Stimulated activated naive CD8-positive, alpha-beta T cell treated with anti-CD3 and anti-CD28 coated beads, Interleukin-15, Interleukin-2, amounts not matched to agents 100 ng/mL and 50 ng/mL, for 24 hours (primary cell): ENCODE results near the gene RNU6-7.

Experiments used
- H3K27ac Mint-ChIP-seq: one replicate; pipeline ENCODE4 v1.8.0; 2021; ENCODE audit warnings: mild to moderate bottlenecking, mixed read lengths
- H3K27me3 Mint-ChIP-seq: one replicate; pipeline ENCODE4 v1.8.0; 2021; ENCODE audit warnings: mixed read lengths
- H3K36me3 Mint-ChIP-seq: one replicate; pipeline ENCODE4 v1.8.0; 2021; ENCODE audit warnings: low read depth, mixed read lengths
- H3K4me1 Mint-ChIP-seq: one replicate; pipeline ENCODE4 v1.8.0; 2021; ENCODE audit warnings: low read depth, mixed read lengths
- H3K4me3 Mint-ChIP-seq: one replicate; pipeline ENCODE4 v1.8.0; 2021; ENCODE audit warnings: mild to moderate bottlenecking, mixed read lengths
- H3K9me3 Mint-ChIP-seq: one replicate; pipeline ENCODE4 v1.8.0; 2021; ENCODE audit warnings: mixed read lengths

The RNU6-7 gene

DNA sequence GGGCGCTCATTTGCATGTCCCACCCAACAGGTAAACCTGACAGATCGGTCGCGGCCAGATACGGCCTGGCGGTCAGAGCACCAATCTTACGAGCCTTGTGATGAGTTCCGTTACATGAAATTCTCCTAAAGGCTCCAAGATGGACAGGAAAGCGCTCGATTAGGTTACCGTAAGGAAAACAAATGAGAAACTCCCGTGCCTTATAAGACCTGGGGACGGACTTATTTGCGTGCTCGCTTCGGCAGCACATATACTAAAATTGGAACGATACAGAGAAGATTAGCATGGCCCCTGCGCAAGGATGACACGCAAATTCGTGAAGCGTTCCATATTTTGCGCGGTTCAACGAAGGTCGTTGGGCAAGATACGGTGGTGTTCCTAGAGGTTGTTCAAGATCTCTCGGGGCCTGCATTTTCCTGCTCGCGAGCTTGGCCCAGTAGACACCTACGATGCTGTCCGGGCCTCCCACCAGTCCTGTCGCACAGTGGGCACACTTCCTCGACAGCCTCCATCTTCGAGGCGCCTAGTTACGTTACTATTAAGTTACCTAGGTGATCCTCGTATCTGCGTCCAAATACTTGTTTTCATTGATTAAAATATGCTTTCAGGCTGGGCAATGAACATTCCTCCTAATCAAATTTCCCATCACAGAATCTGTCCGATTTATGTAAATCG lies at the start of gene RNU6-7:
Gene RNU6-7 (plus strand): TSS at position 230 of the 675 bp plus-strand sequence.
- peak within 1 kb of the TSS; percentile 99 for H3K27ac Mint-ChIP-seq
- H3K9me3 Mint-ChIP-seq = no peaks in the 10 kb centered on the region
- H3K4me3 Mint-ChIP-seq = peak within 1 kb of the TSS; percentile 88
- H3K4me1 Mint-ChIP-seq = peaks cover 66% of the 10 kb centered on the region
- H3K27me3 Mint-ChIP-seq = peaks cover 4% of the 10 kb centered on the region
- no peaks in the 10 kb centered on the region for H3K36me3 Mint-ChIP-seq

DNA sequence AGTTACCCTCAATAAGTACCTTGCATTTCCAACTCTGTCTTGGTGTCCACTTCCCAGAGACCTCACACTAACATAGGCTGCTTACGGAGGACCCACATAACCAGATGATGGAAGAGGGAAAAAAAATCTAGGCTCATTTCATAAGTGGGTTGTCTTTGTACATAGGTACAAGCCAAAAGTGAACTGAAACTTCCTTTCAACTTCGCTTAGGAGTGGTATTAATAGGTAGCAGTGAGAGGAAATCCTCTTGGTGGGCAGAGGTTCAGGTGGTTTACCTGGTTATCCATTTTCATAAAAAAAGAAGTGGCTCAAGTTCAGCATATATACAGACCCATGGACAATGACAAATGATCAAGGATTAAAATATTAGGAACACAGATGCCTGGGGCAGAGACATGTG lies 35.8 kb upstream of the RNU6-7 start:
- Mint-ChIP-seq H3K4me1 (no peaks in the 10 kb centered on the region), H3K4me3 (no peak overlapping the region), H3K9me3 (peaks cover 9% of the 10 kb centered on the region), H3K36me3 (no peaks in the 10 kb centered on the region), H3K27ac (no peak overlapping the region), H3K27me3 (no peaks in the 10 kb centered on the region)

DNA sequence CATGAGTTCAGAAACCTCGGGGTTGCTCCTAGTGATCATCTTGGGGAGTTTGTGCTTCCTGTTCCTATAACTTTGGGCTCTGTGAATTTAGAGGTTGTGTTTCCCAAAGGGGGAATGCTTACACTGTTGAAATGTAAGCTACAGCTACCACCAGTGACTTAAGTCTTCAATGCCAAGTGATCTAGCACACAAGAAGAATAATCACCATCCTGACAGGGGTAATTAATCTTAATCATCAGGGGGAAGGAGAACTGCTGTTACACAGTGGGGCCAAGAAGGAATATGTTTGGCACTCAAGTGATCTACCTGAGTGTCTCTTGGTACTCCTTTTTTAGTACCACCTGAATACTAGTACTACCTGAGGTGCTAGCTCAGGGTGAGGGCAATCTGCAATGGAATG lies 34.9 kb upstream of the RNU6-7 start:
- H3K27ac Mint-ChIP-seq = no peak overlapping the region
- no peaks in the 10 kb centered on the region for H3K27me3 Mint-ChIP-seq
- H3K36me3 Mint-ChIP-seq = no peaks in the 10 kb centered on the region
- H3K4me3 Mint-ChIP-seq = no peak overlapping the region
- peaks cover 6% of the 10 kb centered on the region for H3K9me3 Mint-ChIP-seq
- no peaks in the 10 kb centered on the region for H3K4me1 Mint-ChIP-seq

DNA sequence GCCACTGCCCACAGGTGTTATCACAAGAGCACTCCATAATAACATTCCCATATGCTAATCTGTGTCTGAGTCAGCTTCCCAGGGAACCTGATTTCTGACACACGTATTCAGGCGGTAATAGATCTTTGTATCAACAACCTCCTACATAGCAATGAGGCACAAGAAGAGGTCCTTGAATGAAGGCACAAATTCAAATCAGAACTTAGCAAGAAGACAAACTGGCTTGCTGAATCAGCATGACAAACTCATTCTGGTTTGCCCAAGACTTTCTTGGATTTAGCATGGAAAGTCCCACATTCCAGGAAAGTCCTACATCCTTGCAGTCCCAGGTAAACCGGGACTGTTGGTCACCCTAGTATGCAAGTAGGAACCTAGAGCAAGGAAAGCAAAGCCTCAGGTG lies 33.9 kb upstream of the RNU6-7 start:
- H3K27ac Mint-ChIP-seq = no peak overlapping the region
- H3K4me1 Mint-ChIP-seq = no peaks in the 10 kb centered on the region
- H3K9me3 Mint-ChIP-seq = no peaks in the 10 kb centered on the region
- H3K27me3 Mint-ChIP-seq = no peaks in the 10 kb centered on the region
- no peak overlapping the region for H3K4me3 Mint-ChIP-seq
- no peaks in the 10 kb centered on the region for H3K36me3 Mint-ChIP-seq

DNA sequence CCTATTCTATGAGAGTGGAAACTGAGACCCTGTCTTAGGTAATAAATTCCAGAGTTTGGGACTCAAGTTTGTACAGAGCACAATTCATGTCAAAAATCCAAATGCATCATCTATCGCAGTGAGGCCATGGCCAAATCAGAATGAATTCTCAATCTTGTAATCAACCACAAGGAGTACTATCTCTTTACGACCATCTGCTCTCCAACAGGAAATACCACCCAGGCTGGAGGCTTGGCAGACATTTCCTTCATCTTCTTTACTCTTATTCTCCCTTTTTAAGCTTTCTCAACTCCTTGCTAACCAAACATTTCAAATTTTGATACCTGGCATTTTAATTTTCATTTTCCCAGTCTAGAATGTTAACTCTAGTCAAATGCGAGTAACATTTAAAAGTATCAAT lies 32.7 kb upstream of the RNU6-7 start:
- no peaks in the 10 kb centered on the region for H3K4me1 Mint-ChIP-seq
- H3K36me3 Mint-ChIP-seq = no peaks in the 10 kb centered on the region

DNA sequence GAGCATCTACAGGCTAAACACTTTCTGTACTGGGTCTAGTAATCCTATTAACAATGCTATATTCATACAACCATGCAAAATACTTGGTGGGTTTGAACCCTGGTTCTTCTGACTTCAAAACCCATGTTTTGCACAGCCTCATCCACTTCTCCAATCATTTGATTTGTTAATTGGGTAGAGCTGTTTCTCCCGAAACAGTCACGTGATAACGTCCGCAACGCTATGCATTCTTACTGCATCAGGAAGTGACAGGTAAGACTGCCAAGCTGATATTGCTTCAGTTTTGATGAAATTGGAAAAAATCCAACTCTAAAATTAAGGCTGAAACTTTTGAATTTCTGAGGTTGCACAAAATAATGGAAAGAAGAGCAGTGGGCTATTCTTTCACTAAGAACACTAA lies 30.4 kb upstream of the RNU6-7 start:
- Mint-ChIP-seq H3K36me3 (no peaks in the 10 kb centered on the region), H3K4me1 (no peaks in the 10 kb centered on the region), H3K27me3 (no peaks in the 10 kb centered on the region), H3K27ac (no peak overlapping the region), H3K4me3 (no peak overlapping the region), H3K9me3 (no peaks in the 10 kb centered on the region)

More for the DNA sequence above, 32.7 kb upstream of the RNU6-7 start:
- H3K27me3 Mint-ChIP-seq = no peaks in the 10 kb centered on the region
- no peaks in the 10 kb centered on the region for H3K9me3 Mint-ChIP-seq
- no peak overlapping the region for H3K27ac Mint-ChIP-seq
- no peak overlapping the region for H3K4me3 Mint-ChIP-seq

DNA sequence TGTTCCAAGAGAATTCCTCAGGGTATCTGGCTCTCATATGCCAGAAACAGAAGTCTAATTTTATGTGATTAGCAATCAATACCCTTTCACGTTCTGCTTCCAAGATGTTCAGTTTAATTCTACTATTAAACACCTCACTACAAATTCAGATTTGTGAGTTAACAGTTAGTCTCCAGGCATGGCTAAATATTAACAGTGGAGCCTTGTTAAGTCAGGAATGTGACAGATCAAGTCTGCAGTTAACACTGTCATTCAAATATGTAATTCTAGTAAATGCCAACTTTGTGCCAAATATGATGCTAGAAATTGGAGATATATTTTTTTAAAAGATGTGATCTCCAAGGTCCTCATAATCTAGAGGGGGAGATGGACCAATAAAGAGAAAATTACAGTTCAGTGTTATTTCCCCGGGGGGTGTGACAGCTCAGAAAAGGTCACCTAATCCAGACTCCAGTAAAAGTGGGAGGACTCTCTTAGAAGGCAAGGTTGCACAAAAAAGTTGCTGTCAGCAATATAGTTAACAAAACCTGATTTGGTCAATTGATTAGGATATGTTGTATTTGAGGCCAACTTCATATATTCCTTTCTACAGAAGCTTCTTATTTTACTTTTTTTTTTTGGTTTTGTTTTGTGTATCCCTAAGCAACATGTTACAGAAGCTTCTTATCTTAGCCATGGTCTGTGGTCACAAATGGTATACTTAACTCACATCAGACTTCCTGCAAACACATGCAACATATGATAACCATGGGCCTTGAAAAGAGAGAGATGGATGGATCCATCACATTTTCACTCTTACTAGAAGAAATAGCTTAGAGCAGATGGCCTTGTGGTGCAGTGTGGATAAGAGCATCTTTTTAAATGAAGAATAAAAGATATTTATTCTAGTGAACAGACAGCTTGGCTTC lies 18.4 kb upstream of the RNU6-7 start:
- Mint-ChIP-seq H3K4me3 (no peak overlapping the region), H3K9me3 (peaks cover 15% of the 10 kb centered on the region), H3K27me3 (peaks cover 13% of the 10 kb centered on the region), H3K36me3 (no peaks in the 10 kb centered on the region), H3K4me1 (peaks cover 6% of the 10 kb centered on the region), H3K27ac (no peak overlapping the region)

DNA sequence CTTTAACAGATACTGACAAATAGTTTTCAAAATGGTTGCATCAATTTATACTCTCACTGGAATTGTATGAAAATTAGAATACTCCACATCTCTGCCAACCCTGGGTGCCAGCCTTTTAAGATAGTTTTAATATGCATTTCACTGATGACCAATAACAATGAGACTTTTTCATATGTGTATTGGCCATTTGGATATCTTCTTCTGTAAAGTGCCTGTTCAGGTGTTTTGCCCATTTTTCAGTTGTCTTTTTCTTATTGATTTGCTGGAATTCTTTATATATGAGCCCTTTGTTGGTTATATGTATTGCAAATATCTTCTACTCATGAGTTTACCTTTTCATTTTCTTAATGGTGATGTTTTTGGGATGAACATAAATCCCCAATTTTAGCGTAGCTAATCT lies 16.7 kb upstream of the RNU6-7 start:
- no peaks in the 10 kb centered on the region for H3K36me3 Mint-ChIP-seq
- H3K4me1 Mint-ChIP-seq = peaks cover 6% of the 10 kb centered on the region
- H3K4me3 Mint-ChIP-seq = no peak overlapping the region
- H3K27me3 Mint-ChIP-seq = peaks cover 10% of the 10 kb centered on the region
- H3K27ac Mint-ChIP-seq = no peak overlapping the region
- H3K9me3 Mint-ChIP-seq = peaks cover 12% of the 10 kb centered on the region

DNA sequence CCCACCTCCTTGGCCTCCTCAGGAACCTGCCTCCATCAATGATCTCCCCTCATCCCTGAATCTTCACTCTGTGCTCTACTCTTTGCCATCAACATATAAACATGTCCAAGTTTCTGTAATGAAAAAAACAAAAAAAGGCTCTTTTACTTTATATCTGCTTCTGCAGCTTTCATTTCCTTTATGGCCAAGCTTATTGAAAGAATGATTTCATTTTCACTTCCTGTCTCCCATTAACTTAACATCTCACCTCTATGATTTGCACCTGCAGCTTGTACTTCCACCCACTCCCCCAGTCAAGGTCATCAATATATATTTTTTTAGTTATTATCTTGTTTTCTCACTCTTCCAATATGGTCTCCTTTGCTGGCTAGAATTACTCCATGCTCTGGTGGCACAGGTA lies 15.6 kb upstream of the RNU6-7 start:
- peaks cover 12% of the 10 kb centered on the region for H3K9me3 Mint-ChIP-seq
- H3K27me3 Mint-ChIP-seq = peaks cover 10% of the 10 kb centered on the region
- peaks cover 6% of the 10 kb centered on the region for H3K4me1 Mint-ChIP-seq
- H3K27ac Mint-ChIP-seq = no peak overlapping the region
- H3K36me3 Mint-ChIP-seq = no peaks in the 10 kb centered on the region
- no peak overlapping the region for H3K4me3 Mint-ChIP-seq

DNA sequence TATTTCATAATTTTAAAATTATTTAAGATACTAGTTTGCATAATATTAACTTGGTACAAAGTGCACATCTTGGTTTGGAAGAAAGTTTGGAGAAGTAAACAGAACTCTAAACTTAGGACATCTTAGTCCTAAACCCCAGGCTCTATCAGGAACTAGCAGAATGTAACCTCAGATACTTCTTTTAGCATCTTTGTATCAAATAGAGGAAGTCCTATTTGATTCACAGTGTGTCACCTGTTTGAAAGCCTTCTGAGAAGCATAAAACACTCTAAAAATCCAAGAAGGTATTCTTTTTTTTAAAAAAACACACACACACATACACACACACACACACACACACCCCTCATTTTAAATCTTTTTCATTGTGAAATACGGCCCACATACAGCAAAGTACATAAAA lies 12.0 kb upstream of the RNU6-7 start:
- Mint-ChIP-seq H3K4me3 (no peak overlapping the region), H3K36me3 (no peaks in the 10 kb centered on the region), H3K27ac (no peak overlapping the region), H3K4me1 (peaks cover 11% of the 10 kb centered on the region), H3K9me3 (peaks cover 6% of the 10 kb centered on the region), H3K27me3 (peaks cover 9% of the 10 kb centered on the region)

DNA sequence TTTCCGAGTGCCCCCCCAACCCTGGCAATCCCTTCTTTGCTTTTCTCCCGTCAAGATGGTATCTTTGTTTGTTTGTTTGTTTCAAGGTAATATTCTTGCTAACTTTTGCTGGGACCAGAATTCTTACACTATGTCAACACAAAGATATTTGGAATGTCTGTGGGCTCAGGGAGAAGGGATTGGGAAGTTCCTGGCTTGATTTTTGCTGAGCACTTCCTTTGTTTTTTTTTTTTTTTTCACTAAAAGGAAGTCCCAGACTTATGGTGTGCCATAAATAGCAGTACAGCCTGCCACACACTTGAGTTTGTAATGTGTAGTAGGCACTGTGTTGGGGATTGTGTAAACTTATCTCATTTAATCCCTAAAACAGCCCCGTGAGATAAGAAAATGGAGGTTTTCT lies 11.2 kb upstream of the RNU6-7 start:
- peaks cover 11% of the 10 kb centered on the region for H3K4me1 Mint-ChIP-seq
- H3K36me3 Mint-ChIP-seq = no peaks in the 10 kb centered on the region
- H3K27ac Mint-ChIP-seq = no peak overlapping the region
- H3K4me3 Mint-ChIP-seq = no peak overlapping the region
- H3K9me3 Mint-ChIP-seq = peaks cover 6% of the 10 kb centered on the region
- H3K27me3 Mint-ChIP-seq = peaks cover 12% of the 10 kb centered on the region

DNA sequence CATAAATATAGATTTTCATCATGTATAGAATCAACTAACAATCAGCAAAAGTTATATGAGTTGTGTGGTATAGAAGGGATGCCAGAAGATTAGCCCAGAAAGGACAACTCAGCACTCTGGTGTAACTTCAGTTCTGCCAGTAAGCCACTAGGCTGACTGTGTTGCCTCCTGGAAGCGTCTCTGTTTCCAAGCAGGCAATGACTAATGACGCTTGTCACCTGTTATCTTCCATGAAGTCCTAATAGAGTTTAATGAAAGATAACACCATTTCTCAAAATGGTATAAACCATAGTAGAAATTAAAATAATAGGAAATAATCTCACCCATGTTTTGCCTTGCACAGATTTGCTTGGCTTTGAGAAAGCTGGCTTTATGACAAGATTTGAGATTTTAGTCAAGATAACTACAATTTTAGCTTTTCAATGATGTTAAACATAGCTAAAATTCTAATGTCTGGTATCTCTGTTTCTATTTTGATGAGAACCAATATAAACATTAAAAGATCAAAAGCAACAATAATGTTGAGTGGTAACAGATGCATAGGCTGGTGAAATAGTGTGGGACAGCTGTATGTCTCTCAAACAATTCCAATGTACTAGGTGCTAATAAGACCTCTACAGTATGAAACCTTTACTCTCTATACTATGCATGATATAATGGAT lies 9.0 kb upstream of the RNU6-7 start:
- Mint-ChIP-seq H3K4me3 (no peak overlapping the region), H3K4me1 (peaks cover 9% of the 10 kb centered on the region), H3K36me3 (no peaks in the 10 kb centered on the region), H3K9me3 (no peaks in the 10 kb centered on the region), H3K27me3 (peaks cover 10% of the 10 kb centered on the region), H3K27ac (no peak overlapping the region)

DNA sequence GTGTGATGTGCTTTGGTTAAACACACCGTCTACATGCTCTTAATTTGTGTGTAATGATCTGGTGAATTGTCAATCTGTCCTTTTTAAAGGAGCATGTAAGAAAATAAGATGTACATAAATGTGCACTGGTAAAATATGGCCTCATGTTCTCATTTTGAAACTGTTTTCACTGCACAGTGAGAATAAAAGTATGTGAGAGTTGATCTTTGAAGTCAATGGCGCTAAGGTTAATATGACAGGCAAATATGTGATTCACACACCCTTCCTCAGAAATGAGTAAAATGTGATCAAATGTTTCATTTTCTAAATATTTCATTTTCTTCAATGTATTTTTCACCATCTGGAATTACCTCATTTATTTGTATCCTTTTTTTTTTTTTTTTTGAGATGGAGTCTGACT lies 8.3 kb upstream of the RNU6-7 start:
- Mint-ChIP-seq H3K9me3 (no peaks in the 10 kb centered on the region), H3K4me1 (peaks cover 12% of the 10 kb centered on the region), H3K27me3 (peaks cover 10% of the 10 kb centered on the region), H3K36me3 (no peaks in the 10 kb centered on the region), H3K27ac (no peak overlapping the region), H3K4me3 (no peak overlapping the region)

DNA sequence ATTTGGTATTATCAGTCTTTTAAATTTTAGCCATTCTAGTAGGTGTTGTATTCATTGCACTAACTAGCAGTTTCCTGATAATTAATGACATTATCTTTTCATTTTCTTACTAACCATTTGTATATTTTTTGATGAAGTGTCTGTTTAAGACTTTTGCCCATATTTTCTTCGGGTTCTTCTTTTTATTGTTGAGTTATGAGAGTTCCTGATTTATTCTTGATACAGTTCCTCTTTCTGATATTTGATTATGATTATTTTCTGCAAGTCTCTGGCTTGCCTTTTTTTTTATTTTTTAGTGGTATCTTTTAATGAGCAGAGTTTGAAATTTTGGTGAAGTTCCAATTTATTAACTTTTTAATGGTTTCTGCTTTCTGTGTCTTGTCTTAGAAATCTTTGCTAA lies 6.2 kb upstream of the RNU6-7 start:
- H3K9me3 Mint-ChIP-seq = no peaks in the 10 kb centered on the region
- no peak overlapping the region for H3K4me3 Mint-ChIP-seq
- H3K36me3 Mint-ChIP-seq = no peaks in the 10 kb centered on the region

DNA sequence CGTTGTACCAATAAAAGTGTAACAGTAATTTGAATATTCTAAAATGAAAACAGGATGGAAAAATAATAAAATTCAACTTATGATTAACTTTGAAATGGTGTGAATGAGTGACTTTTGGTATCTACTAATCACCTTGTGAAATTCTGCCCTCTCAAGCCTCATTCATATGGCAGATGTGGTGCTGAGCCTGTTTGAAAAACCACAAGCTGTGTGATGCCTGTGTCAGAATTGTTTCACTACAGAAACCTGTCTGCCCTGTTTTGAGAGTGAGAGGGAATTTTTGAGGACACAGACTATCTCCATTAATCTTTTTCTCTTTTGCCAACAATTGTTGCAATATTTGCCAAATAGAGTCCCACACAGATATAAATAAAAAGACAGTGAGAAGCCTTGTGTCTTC lies 3.9 kb upstream of the RNU6-7 start:
- H3K9me3 Mint-ChIP-seq = no peaks in the 10 kb centered on the region
- no peak overlapping the region for H3K4me3 Mint-ChIP-seq
- peaks cover 39% of the 10 kb centered on the region for H3K4me1 Mint-ChIP-seq
- H3K27me3 Mint-ChIP-seq = peaks cover 13% of the 10 kb centered on the region
- no peak overlapping the region for H3K27ac Mint-ChIP-seq
- no peaks in the 10 kb centered on the region for H3K36me3 Mint-ChIP-seq

More for the DNA sequence above, 6.2 kb upstream of the RNU6-7 start:
- Mint-ChIP-seq H3K4me1 (peaks cover 21% of the 10 kb centered on the region), H3K27ac (no peak overlapping the region), H3K27me3 (peaks cover 13% of the 10 kb centered on the region)
